ENCODE results near the gene ADORA2A.

ADORA2A gene

GRCh38 chr22:24465566-24465965 lies 38.2 kb downstream of the ADORA2A start:
- DNase-seq, result no peak
- no peak overlapping the region for H3K4me3 Mint-ChIP-seq
- peaks cover 8% of the 10 kb centered on the region for H3K27me3 Mint-ChIP-seq (ENCODE audit: low read depth, poor library complexity)
- H3K9me3 Mint-ChIP-seq, result no peaks in the 10 kb centered on the region
- H3K27ac Mint-ChIP-seq, result no peak overlapping the region
- H3K36me3 Mint-ChIP-seq (ENCODE audit: low read depth), result no peaks in the 10 kb centered on the region
- TF ChIP-seq, protein P1, sequence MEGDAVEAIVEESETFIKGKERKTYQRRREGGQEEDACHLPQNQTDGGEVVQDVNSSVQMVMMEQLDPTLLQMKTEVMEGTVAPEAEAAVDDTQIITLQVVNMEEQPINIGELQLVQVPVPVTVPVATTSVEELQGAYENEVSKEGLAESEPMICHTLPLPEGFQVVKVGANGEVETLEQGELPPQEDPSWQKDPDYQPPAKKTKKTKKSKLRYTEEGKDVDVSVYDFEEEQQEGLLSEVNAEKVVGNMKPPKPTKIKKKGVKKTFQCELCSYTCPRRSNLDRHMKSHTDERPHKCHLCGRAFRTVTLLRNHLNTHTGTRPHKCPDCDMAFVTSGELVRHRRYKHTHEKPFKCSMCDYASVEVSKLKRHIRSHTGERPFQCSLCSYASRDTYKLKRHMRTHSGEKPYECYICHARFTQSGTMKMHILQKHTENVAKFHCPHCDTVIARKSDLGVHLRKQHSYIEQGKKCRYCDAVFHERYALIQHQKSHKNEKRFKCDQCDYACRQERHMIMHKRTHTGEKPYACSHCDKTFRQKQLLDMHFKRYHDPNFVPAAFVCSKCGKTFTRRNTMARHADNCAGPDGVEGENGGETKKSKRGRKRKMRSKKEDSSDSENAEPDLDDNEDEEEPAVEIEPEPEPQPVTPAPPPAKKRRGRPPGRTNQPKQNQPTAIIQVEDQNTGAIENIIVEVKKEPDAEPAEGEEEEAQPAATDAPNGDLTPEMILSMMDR (IDR thresholded peaks at IDR 0.05), result no peak
- no peaks in the 10 kb centered on the region for H3K4me1 Mint-ChIP-seq

- H3K4me3 Mint-ChIP-seq, result no peak overlapping the region
- H3K27ac Mint-ChIP-seq, result no peak overlapping the region
- no peaks in the 10 kb centered on the region for H3K9me3 Mint-ChIP-seq
Measured at GRCh38 chr22:24465975-24466374, 38.6 kb downstream of the ADORA2A start.

GRCh38 chr22:24466716-24467328 lies 39.4 kb downstream of the ADORA2A start:
- no peak overlapping the region for H3K27ac Mint-ChIP-seq
- H3K27me3 Mint-ChIP-seq (ENCODE audit: low read depth, poor library complexity), result peaks cover 8% of the 10 kb centered on the region
- H3K9me3 Mint-ChIP-seq, result no peaks in the 10 kb centered on the region
- no peaks in the 10 kb centered on the region for H3K4me1 Mint-ChIP-seq
- H3K4me3 Mint-ChIP-seq, result no peak overlapping the region
- no peaks in the 10 kb centered on the region for H3K36me3 Mint-ChIP-seq (ENCODE audit: low read depth)
- TF ChIP-seq, protein P1 (IDR thresholded peaks at IDR 0.05), result no peak
- DNase-seq, result no peak

More at GRCh38 chr22:24465975-24466374, 38.6 kb downstream of the ADORA2A start:
- DNase-seq, result no peak
- TF ChIP-seq, protein P1 (IDR thresholded peaks at IDR 0.05), result no peak
- H3K27me3 Mint-ChIP-seq (ENCODE audit: low read depth, poor library complexity), result peaks cover 8% of the 10 kb centered on the region
- H3K4me1 Mint-ChIP-seq, result no peaks in the 10 kb centered on the region
- no peaks in the 10 kb centered on the region for H3K36me3 Mint-ChIP-seq (ENCODE audit: low read depth)

DNA sequence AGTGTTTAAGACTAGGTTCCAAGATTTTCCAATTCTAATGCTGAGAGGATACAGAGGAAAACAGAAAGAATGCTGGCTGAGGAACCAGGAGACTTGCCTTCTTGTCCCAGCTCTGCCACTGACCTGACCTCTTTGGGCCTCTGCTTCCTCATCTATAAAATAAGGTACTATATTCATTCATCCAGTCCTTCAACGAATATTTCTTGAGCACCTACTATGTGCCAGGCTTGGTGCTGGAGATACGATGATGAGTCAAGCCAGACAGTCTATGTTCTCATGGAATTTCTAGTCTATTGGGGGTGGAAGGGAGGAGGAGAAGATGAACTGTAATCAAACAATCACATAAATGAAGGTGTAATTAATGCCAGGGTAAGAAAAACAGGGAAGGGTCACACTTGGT lies 39.9 kb downstream of the ADORA2A start:
- no peak for DNase-seq
- TF ChIP-seq, protein P1 (IDR thresholded peaks at IDR 0.05), result no peak
- no peaks in the 10 kb centered on the region for H3K4me1 Mint-ChIP-seq
- no peak overlapping the region for H3K27ac Mint-ChIP-seq
- peaks cover 8% of the 10 kb centered on the region for H3K27me3 Mint-ChIP-seq (ENCODE audit: low read depth, poor library complexity)
- no peaks in the 10 kb centered on the region for H3K36me3 Mint-ChIP-seq (ENCODE audit: low read depth)
- H3K9me3 Mint-ChIP-seq, result no peaks in the 10 kb centered on the region
- H3K4me3 Mint-ChIP-seq, result no peak overlapping the region

- Mint-ChIP-seq H3K4me3 (no peak overlapping the region), H3K36me3 (ENCODE audit: low read depth) (no peaks in the 10 kb centered on the region), H3K27ac (no peak overlapping the region), H3K4me1 (no peaks in the 10 kb centered on the region), H3K27me3 (ENCODE audit: low read depth, poor library complexity) (peaks cover 9% of the 10 kb centered on the region), H3K9me3 (peaks cover 5% of the 10 kb centered on the region)
- TF ChIP-seq, protein P1 (IDR thresholded peaks at IDR 0.05), result no peak
- DNase-seq, result no peak
Measured at GRCh38 chr22:24471570-24471969, 44.2 kb downstream of the ADORA2A start.

GRCh38 chr22:24473284-24473683 lies 45.9 kb downstream of the ADORA2A start:
- Mint-ChIP-seq H3K9me3 (peaks cover 9% of the 10 kb centered on the region), H3K4me3 (no peak overlapping the region), H3K4me1 (no peaks in the 10 kb centered on the region), H3K27me3 (ENCODE audit: low read depth, poor library complexity) (peaks cover 16% of the 10 kb centered on the region), H3K27ac (no peak overlapping the region), H3K36me3 (ENCODE audit: low read depth) (no peaks in the 10 kb centered on the region)
- TF ChIP-seq, protein P1 (IDR thresholded peaks at IDR 0.05), result no peak
- no peak for DNase-seq
